ENCODE data around the gene CREBBP.

Gene CREBBP

GRCh38 chr16:3675601-3676130 lies 204.8 kb downstream of the CREBBP start:
- no peak for FAIRE-seq
- no peak for DNase-seq (ENCODE audit: insufficient read length, low spot score)
- TF ChIP-seq, protein P1, sequence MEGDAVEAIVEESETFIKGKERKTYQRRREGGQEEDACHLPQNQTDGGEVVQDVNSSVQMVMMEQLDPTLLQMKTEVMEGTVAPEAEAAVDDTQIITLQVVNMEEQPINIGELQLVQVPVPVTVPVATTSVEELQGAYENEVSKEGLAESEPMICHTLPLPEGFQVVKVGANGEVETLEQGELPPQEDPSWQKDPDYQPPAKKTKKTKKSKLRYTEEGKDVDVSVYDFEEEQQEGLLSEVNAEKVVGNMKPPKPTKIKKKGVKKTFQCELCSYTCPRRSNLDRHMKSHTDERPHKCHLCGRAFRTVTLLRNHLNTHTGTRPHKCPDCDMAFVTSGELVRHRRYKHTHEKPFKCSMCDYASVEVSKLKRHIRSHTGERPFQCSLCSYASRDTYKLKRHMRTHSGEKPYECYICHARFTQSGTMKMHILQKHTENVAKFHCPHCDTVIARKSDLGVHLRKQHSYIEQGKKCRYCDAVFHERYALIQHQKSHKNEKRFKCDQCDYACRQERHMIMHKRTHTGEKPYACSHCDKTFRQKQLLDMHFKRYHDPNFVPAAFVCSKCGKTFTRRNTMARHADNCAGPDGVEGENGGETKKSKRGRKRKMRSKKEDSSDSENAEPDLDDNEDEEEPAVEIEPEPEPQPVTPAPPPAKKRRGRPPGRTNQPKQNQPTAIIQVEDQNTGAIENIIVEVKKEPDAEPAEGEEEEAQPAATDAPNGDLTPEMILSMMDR (IDR thresholded peaks at IDR 0.05; ENCODE audit: insufficient read depth, missing control alignments): no peak
